Measurements from ENCODE around the gene CAPN8. TPM values are rescaled to one million over a fixed set of nuclear protein-coding genes. Genes with fewer than 3 reads are reported as not detected.

CAPN8 gene
- total and polyA plus RNA-seq, 2 donors (not counting 1 experiment from before 2014, with no cell fraction given) = 0.37 to 0.52 TPM

DNA sequence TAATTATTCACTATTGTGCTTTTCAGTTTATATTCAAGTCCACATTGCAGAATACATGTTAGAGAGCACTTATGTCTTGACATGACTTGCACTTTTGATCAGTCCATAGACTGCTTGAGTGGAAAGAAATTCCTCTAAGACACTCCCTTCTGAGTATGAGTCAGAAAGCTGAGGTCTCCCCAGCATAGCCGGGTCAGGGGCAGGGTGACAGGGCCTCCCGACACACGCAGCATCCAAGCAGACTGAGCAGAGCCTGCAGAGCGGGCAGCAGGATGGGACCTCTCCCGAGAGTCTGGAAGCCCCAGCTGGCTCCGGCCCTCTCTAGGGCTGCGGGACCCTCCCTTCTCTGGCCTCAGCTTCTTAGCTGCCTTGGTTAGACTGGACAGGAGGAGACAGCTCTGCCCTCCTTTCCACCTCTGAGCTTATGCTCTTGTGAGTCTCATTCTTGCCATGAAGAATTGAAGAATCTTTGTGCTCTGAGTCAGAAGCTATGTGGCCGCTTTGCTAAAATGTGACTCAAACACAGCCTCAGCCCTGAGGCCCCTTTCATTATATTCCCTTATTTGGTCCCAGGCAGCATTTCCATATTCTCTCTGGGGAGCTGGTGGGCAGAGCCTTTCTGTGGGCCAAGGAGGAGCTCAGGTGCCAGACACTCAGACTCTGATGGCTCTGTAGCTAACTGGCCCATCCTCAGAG is 35.6 kb upstream of the CAPN8 start:
- TF ChIP-seq EZH2 (IDR thresholded peaks at IDR 0.05; ENCODE audit: borderline replicate concordance, insufficient read depth, low read depth, low read length, poor library complexity, severe bottlenecking) = no peak
- TF ChIP-seq, protein P1, sequence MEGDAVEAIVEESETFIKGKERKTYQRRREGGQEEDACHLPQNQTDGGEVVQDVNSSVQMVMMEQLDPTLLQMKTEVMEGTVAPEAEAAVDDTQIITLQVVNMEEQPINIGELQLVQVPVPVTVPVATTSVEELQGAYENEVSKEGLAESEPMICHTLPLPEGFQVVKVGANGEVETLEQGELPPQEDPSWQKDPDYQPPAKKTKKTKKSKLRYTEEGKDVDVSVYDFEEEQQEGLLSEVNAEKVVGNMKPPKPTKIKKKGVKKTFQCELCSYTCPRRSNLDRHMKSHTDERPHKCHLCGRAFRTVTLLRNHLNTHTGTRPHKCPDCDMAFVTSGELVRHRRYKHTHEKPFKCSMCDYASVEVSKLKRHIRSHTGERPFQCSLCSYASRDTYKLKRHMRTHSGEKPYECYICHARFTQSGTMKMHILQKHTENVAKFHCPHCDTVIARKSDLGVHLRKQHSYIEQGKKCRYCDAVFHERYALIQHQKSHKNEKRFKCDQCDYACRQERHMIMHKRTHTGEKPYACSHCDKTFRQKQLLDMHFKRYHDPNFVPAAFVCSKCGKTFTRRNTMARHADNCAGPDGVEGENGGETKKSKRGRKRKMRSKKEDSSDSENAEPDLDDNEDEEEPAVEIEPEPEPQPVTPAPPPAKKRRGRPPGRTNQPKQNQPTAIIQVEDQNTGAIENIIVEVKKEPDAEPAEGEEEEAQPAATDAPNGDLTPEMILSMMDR (IDR thresholded peaks at IDR 0.05) = no peak
- H4K20me1 ChIP-seq (ENCODE audit: control insufficient read depth, insufficient read depth, low read length, poor library complexity, severe bottlenecking) = no peaks in the 10 kb centered on the region
- H3K27me3 Mint-ChIP-seq = peaks cover 24% of the 10 kb centered on the region
- peaks cover 4 to 8% of the 10 kb centered on the region in 2 donors for H3K4me1 ChIP-seq (ENCODE audit: control insufficient read depth in 2 of 2, insufficient read depth in 2 of 2, low read length in 2 of 2)
- H3K4me3 Mint-ChIP-seq = no peak overlapping the region
- peaks cover 8% of the 10 kb centered on the region for H3K4me1 Mint-ChIP-seq
- intact Hi-C loops (cut with micrococcal nuclease) = no loop called here
- no peak for DNase-seq
- H3K9me3 ChIP-seq (ENCODE audit: control extremely low read depth in 1 of 3, control insufficient read depth in 2 of 3, insufficient read depth in 1 of 3, low read length in 2 of 3) = no peaks in the 10 kb centered on the region
- H2AFZ ChIP-seq (ENCODE audit: insufficient read depth, low read depth, low read length, poor library complexity, severe bottlenecking) = no peak overlapping the region
- WGBS (ENCODE audit: insufficient coverage) = 88% methylated on average over 8 of the region's 8 CpGs
- ChIA-PET CTCF (interaction anchor here (1.0 to 5.5 kb wide), 4 partner anchors 11 to 59 kb away, joined by 3 to 148 read pairs (median 4); partner anchors contain the start of gene CAPN2), POLR2A (no interaction called here)
- H3K79me2 ChIP-seq (ENCODE audit: control insufficient read depth, insufficient read depth, low read length) = no peaks in the 10 kb centered on the region
- H3K4me3 ChIP-seq (ENCODE audit: control extremely low read depth in 1 of 5, extremely low read depth in 1 of 5, insufficient read depth in 1 of 5, low read depth in 2 of 5, low read length in 4 of 5) = no peak overlapping the region
- H3K9me3 Mint-ChIP-seq (ENCODE audit: insufficient read depth) = no peaks in the 10 kb centered on the region
- H3K9ac ChIP-seq (ENCODE audit: low read length) = no peak overlapping the region
- H3K27ac ChIP-seq (ENCODE audit: low read length in 2 of 2) = no peak overlapping the region
- no peaks in the 10 kb centered on the region for H3K36me3 ChIP-seq (replicated peaks in 1 of 2; ENCODE audit: control extremely low read depth in 1 of 2, control insufficient read depth in 1 of 2, extremely low read depth in 1 of 2, insufficient read depth in 2 of 2, low read length in 1 of 2)
- H3K4me2 ChIP-seq (replicated peaks; ENCODE audit: low read depth, low read length, poor library complexity, severe bottlenecking) = no peak overlapping the region
- no peak overlapping the region for H3K27ac Mint-ChIP-seq
- H3K27me3 ChIP-seq (replicated peaks in 1 of 4; ENCODE audit: control extremely low read depth in 1 of 4, control insufficient read depth in 3 of 4, insufficient read depth in 4 of 4, low read length in 3 of 4) = peaks cover 0 to 10% (median 0%) of the 10 kb centered on the region in 4 experiments
- ATAC-seq (ENCODE audit: low read depth) = no peak

DNA sequence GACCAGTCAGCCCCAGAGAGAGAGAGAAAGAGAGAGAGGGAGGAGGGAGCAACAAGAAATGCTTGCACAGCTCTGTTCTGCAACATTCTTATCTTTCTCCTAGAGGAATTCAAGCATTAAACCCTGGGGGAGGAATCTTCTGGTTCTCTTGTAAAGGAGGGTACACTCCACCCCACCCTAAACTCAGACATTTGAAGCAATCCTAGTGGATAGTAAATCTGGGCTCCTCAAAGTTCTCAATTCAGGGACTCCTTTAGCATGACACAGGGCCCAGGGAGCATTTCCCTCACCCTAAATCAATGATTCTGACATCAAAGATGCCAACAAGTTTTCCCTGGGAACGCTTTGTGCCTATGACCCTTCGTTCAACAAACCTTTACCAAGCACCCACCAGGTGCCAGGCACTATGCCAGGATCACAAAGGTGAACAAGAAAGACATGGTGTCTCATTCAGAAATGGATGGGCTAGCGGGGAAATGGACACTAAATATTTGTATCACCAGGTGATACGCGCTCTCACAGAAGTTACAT is 35.0 kb upstream of the CAPN8 start:
- no peaks in the 10 kb centered on the region for H3K9me3 Mint-ChIP-seq (ENCODE audit: insufficient read depth)
- POLR2A ChIA-PET = no interaction called here
- intact Hi-C loops (cut with micrococcal nuclease) = no loop called here

More for the DNA sequence above, 35.0 kb upstream of the CAPN8 start:
- H3K9me3 ChIP-seq (ENCODE audit: control extremely low read depth in 1 of 3, control insufficient read depth in 2 of 3, insufficient read depth in 1 of 3, low read length in 2 of 3) = no peaks in the 10 kb centered on the region
- 100% methylated on average over 2 of the region's 5 CpGs for WGBS (ENCODE audit: insufficient coverage)
- no peak overlapping the region for H3K27ac ChIP-seq (ENCODE audit: low read length in 2 of 2)
- no peaks in the 10 kb centered on the region for H3K79me2 ChIP-seq (ENCODE audit: control insufficient read depth, insufficient read depth, low read length)
- H4K20me1 ChIP-seq (ENCODE audit: control insufficient read depth, insufficient read depth, low read length, poor library complexity, severe bottlenecking) = no peaks in the 10 kb centered on the region
- no peak overlapping the region for H3K4me3 Mint-ChIP-seq
- H3K36me3 ChIP-seq (replicated peaks in 1 of 2; ENCODE audit: control extremely low read depth in 1 of 2, control insufficient read depth in 1 of 2, extremely low read depth in 1 of 2, insufficient read depth in 2 of 2, low read length in 1 of 2) = no peaks in the 10 kb centered on the region
- DNase-seq = no peak
- no peak for ATAC-seq (ENCODE audit: low read depth)
- peaks cover 8% of the 10 kb centered on the region for H3K4me1 Mint-ChIP-seq
- H2AFZ ChIP-seq (ENCODE audit: insufficient read depth, low read depth, low read length, poor library complexity, severe bottlenecking) = no peak overlapping the region
- no peak overlapping the region for H3K4me2 ChIP-seq (replicated peaks; ENCODE audit: low read depth, low read length, poor library complexity, severe bottlenecking)
- peaks cover 4 to 8% of the 10 kb centered on the region in 2 donors for H3K4me1 ChIP-seq (ENCODE audit: control insufficient read depth in 2 of 2, insufficient read depth in 2 of 2, low read length in 2 of 2)
- peaks cover 0 to 10% (median 0%) of the 10 kb centered on the region in 4 experiments for H3K27me3 ChIP-seq (replicated peaks in 1 of 4; ENCODE audit: control extremely low read depth in 1 of 4, control insufficient read depth in 3 of 4, insufficient read depth in 4 of 4, low read length in 3 of 4)
- no peak overlapping the region for H3K9ac ChIP-seq (ENCODE audit: low read length)
- no peak overlapping the region for H3K4me3 ChIP-seq (ENCODE audit: control extremely low read depth in 1 of 5, extremely low read depth in 1 of 5, insufficient read depth in 1 of 5, low read depth in 2 of 5, low read length in 4 of 5)
- H3K27ac Mint-ChIP-seq = no peak overlapping the region
- CTCF ChIA-PET = interaction anchor here (1.2 to 5.5 kb wide), 3 partner anchors 12 to 48 kb away, joined by 4 to 148 read pairs (median 5); partner anchors contain the start of gene CAPN2
- TF ChIP-seq, protein P1 (IDR thresholded peaks at IDR 0.05) = no peak
- no peak for TF ChIP-seq EZH2 (IDR thresholded peaks at IDR 0.05; ENCODE audit: borderline replicate concordance, insufficient read depth, low read depth, low read length, poor library complexity, severe bottlenecking)
- peaks cover 24% of the 10 kb centered on the region for H3K27me3 Mint-ChIP-seq

Data from B cell (primary cell).